Endothelial cell of umbilical vein (primary cell): Measurements from ENCODE around the gene NFATC1. TPM values are rescaled to one million over a fixed set of nuclear protein-coding genes. Genes with fewer than 3 reads are reported as not detected.

Source experiments
- BruUV-seq: library from RNA; stranded (reverse); fragments of 400-500 nt; replicated peaks from 2 replicates; lab custom pipeline; 2021; lab: Mats Ljungman, UMichigan
- CTCF ChIA-PET: fragments of 300-600, 350-600 bp; sonication (Branson Sonifier 250); formaldehyde crosslinking; loops from one replicate; lab custom pipeline; 2021; ENCODE audit warnings: antibody characterized with exemption, inconsistent platforms; lab: Charles Lee
- POLR2A ChIA-PET: fragments of 300-600, 350-600 bp; sonication (Branson Sonifier 250); formaldehyde crosslinking; loops from one replicate; lab custom pipeline; 2021; ENCODE audit warnings: antibody characterized with exemption, inconsistent platforms; lab: Charles Lee
- DNase-seq: peaks from one replicate; pipeline ENCODE4 v3.0.0-alpha.2; 2011; ENCODE audit warnings: low read depth, low spot score
- FAIRE-seq: peaks from 2 replicates; lab custom pipeline; 2011; peaks lifted over from hg19 to GRCh38; lab: Jason Lieb, UNC
- H2AFZ ChIP-seq: 2 replicates; pipeline ENCODE4 v1.6.0; 2012; ENCODE audit warnings: low read depth, low read length, control low read depth, inconsistent platforms
- H3K27ac ChIP-seq: 2 replicates; pipeline ENCODE4 v1.5.1; 2011; ENCODE audit warnings: low read depth, mild to moderate bottlenecking, control low read depth, low read length, moderate library complexity; ENCODE audit not compliant: insufficient read depth
- H3K27me3 ChIP-seq, 2 experiments: 2 replicates each; pipeline versions ENCODE4 v1.6.0 to v1.6.1; 2011; ENCODE audit warnings: low read length in 2 of 2, mixed read lengths in 1 of 2; ENCODE audit not compliant: control insufficient read depth in 2 of 2, insufficient read depth in 2 of 2
- H3K36me3 ChIP-seq, 2 experiments: 2 replicates in 1 of 2; 3 replicates in 1 of 2; pipeline ENCODE4 v1.5.1; 2011; ENCODE audit warnings: low read length in 2 of 2, mild to moderate bottlenecking in 1 of 2, moderate library complexity in 1 of 2; ENCODE audit not compliant: control insufficient read depth in 2 of 2, insufficient read depth in 2 of 2; ENCODE audit errors: extremely low read depth in 1 of 2
- H3K4me1 ChIP-seq: 3 replicates; pipeline ENCODE4 v1.5.1; 2011; ENCODE audit warnings: mild to moderate bottlenecking, low read length; ENCODE audit not compliant: control insufficient read depth, insufficient read depth; ENCODE audit errors: extremely low read depth
- H3K4me2 ChIP-seq: 2 replicates; pipeline ENCODE4 v1.6.1; 2011; ENCODE audit warnings: low read length, control low read depth, mixed read lengths; ENCODE audit not compliant: insufficient read depth
- H3K4me3 ChIP-seq, 3 experiments: fragments of 200-600 bp in 1 of 3; sonication (generic), shearing (Covaris generic) in 1 of 3; replicated peaks in 1 of 3; 2 replicates each; pipeline ENCODE4 v1.5.1; 2011 to 2016; ENCODE audit warnings: control low read depth in 3 of 3, low read length in 3 of 3, mild to moderate bottlenecking in 2 of 3, inconsistent platforms in 1 of 3, low read depth in 1 of 3, moderate library complexity in 1 of 3; ENCODE audit not compliant: insufficient read depth in 1 of 3
- H3K79me2 ChIP-seq: 2 replicates; pipeline ENCODE4 v1.6.0; 2012; ENCODE audit warnings: low read length, inconsistent platforms; ENCODE audit not compliant: control insufficient read depth, insufficient read depth
- H3K9ac ChIP-seq: replicated peaks from 2 replicates; pipeline ENCODE3; 2011; ENCODE audit warnings: low read length, control low read depth; ENCODE audit not compliant: insufficient read depth; ENCODE audit errors: extremely low read depth
- H3K9me1 ChIP-seq: replicated peaks from 3 replicates; pipeline ENCODE4 v1.6.0; 2011; ENCODE audit warnings: mild to moderate bottlenecking, low read length; ENCODE audit not compliant: control insufficient read depth, insufficient read depth; ENCODE audit errors: extremely low read depth
- H3K9me3 ChIP-seq: replicated peaks from 2 replicates; pipeline ENCODE4 v1.5.1; 2012; ENCODE audit warnings: low read length, inconsistent platforms; ENCODE audit not compliant: control insufficient read depth, insufficient read depth
- H4K20me1 ChIP-seq: replicated peaks from 2 replicates; pipeline ENCODE3; 2011; ENCODE audit warnings: mild to moderate bottlenecking, low read length; ENCODE audit not compliant: control insufficient read depth, insufficient read depth; ENCODE audit errors: extremely low read depth
- CTCF ChIP-seq, 2 donors: IDR thresholded peaks; 1 replicate in 1 of 2; 2 replicates in 1 of 2; pipeline ENCODE4 v1.5.1; 2011; ENCODE audit warnings: low read length in 2 of 2, mild to moderate bottlenecking in 2 of 2, moderate library complexity in 2 of 2, control low read depth in 1 of 2, inconsistent platforms in 1 of 2, low read depth in 1 of 2; ENCODE audit not compliant: insufficient read depth in 1 of 2; ENCODE audit errors: extremely low read depth in 1 of 2
- EZH2 ChIP-seq: IDR thresholded peaks from 2 replicates; pipeline ENCODE4 v1.6.1; 2012; ENCODE audit warnings: borderline replicate concordance, low read depth, mild to moderate bottlenecking, moderate library complexity, low read length, inconsistent platforms; ENCODE audit not compliant: severe bottlenecking
- FOS ChIP-seq: IDR thresholded peaks from 2 replicates; pipeline ENCODE4 v1.6.1; 2011; ENCODE audit warnings: mild to moderate bottlenecking, low read length, moderate library complexity, borderline replicate concordance; ENCODE audit not compliant: insufficient read depth
- GATA2 ChIP-seq: IDR thresholded peaks from 2 replicates; pipeline ENCODE4 v1.7.0; 2011; ENCODE audit warnings: low read depth, mild to moderate bottlenecking, moderate library complexity, mixed read lengths, low read length; ENCODE audit not compliant: insufficient read length, insufficient read depth
- JUN ChIP-seq: IDR thresholded peaks from 2 replicates; pipeline ENCODE4 v1.6.1; 2011; ENCODE audit warnings: borderline replicate concordance, low read depth; ENCODE audit not compliant: insufficient read length, insufficient read depth
- MAX ChIP-seq: IDR thresholded peaks from 2 replicates; pipeline ENCODE4 v1.6.1; 2011; ENCODE audit not compliant: insufficient read depth, insufficient read length
- MYC ChIP-seq: IDR thresholded peaks from one replicate; pipeline ENCODE4 v1.6.1; 2011; ENCODE audit warnings: mild to moderate bottlenecking, low read depth, low read length
- POLR2A ChIP-seq: IDR thresholded peaks from 2 replicates; pipeline ENCODE4 v1.6.1; 2012; ENCODE audit warnings: low read depth, mild to moderate bottlenecking, control low read depth, low read length
- POLR2AphosphoS5 ChIP-seq: IDR thresholded peaks from 2 replicates; pipeline ENCODE4 v1.6.1; 2012; ENCODE audit warnings: low read depth, mild to moderate bottlenecking, control low read depth, low read length, moderate library complexity; ENCODE audit not compliant: insufficient read depth
- dilution Hi-C: fragments of 300-500 bp; cut with MboI; formaldehyde crosslinking; loops from one replicate; pipeline ENCODE4 v1.15.0; 2019; ENCODE audit warnings: low sequenced_read_pairs; ENCODE audit not compliant: extremely low pct_ligation_motif_present
- intact Hi-C: fragments of 100-400 bp; cut with micrococcal nuclease; formaldehyde crosslinking; loops from one replicate; pipeline ENCODE4 v1.10.0; 2022
- polyA plus RNA-seq, 4 experiments: library from polyadenylated mRNA; depleted of rRNA in 3 of 4; stranded (reverse) in 3 of 4; unstranded in 1 of 4; fragments of >200 nt; gene quantifications; 2 replicates each; pipeline versions ENCODE4 v1.2.1 to v1.2.3, GENCODE V29; 2011 to 2012; ENCODE audit warnings: missing spikeins in 1 of 4
- total RNA-seq: library from RNA; stranded (reverse); gene quantifications from 2 replicates; pipeline ENCODE4 v1.2.3, GENCODE V29; 2021

Gene NFATC1
- total and polyA plus RNA-seq, 2 donors (not counting 3 experiments of a cell fraction or from before 2014, with no cell fraction given), result 11.1 to 30.0 TPM

GRCh38 chr18:79571211-79572092, 175.7 kb downstream of the NFATC1 start:
- TF ChIP-seq MYC (no peak), GATA2 (no peak), MAX (no peak), POLR2A (no peak), EZH2 (no peak), CTCF (IDR thresholded peaks at IDR 0.05; ENCODE audit: extremely low read depth in 1 of 2, insufficient read depth in 1 of 2, low read depth in 1 of 2, low read length in 2 of 2) (no peak), FOS (no peak), POLR2AphosphoS5 (no peak), JUN (no peak)
- intact Hi-C loops (no loop called here), dilution Hi-C loops (no loop called here)
- Histone ChIP-seq H3K27ac (no peak overlapping the region), H3K4me3 (no peak overlapping the region), H3K27me3 (no peaks in the 10 kb centered on the region), H3K4me1 (peaks cover 10% of the 10 kb centered on the region), H3K9ac (no peak overlapping the region), H3K79me2 (no peaks in the 10 kb centered on the region), H3K9me1 (no peaks in the 10 kb centered on the region), H3K36me3 (no peaks in the 10 kb centered on the region), H2AFZ (no peak overlapping the region), H3K9me3 (no peaks in the 10 kb centered on the region), H3K4me2 (no peak overlapping the region), H4K20me1 (no peaks in the 10 kb centered on the region)
- ChIA-PET CTCF (no interaction called here), POLR2A (no interaction called here)
- no TSS peak for BruUV-seq
- FAIRE-seq (no peak), DNase-seq (no peak)
